Ishikawa (cell line): ENCODE measurements around the gene RAB1B.

ENCODE experiments used
- CEBPB ChIP-seq: IDR thresholded peaks from 2 replicates; pipeline ENCODE4 v1.6.1; 2012
- EGR1 ChIP-seq: IDR thresholded peaks from 2 replicates; pipeline ENCODE4 v1.6.1; 2012
- EP300 ChIP-seq: IDR thresholded peaks from 2 replicates; pipeline ENCODE4 v1.6.1; 2012; ENCODE audit warnings: borderline replicate concordance
- MAX ChIP-seq: IDR thresholded peaks from 2 replicates; pipeline ENCODE4 v1.6.1; 2012
- NFIC ChIP-seq: IDR thresholded peaks from 2 replicates; pipeline ENCODE4 v1.6.1; 2012
- RAD21 ChIP-seq: IDR thresholded peaks from 2 replicates; pipeline ENCODE4 v1.6.1; 2012; ENCODE audit warnings: low read depth
- REST ChIP-seq: IDR thresholded peaks from 2 replicates; pipeline ENCODE4 v1.6.1; 2012; ENCODE audit warnings: low read depth, mild to moderate bottlenecking
- TAF1 ChIP-seq: IDR thresholded peaks from 2 replicates; pipeline ENCODE4 v1.6.1; 2012; ENCODE audit warnings: low read depth, mild to moderate bottlenecking
- TCF12 ChIP-seq: IDR thresholded peaks from 2 replicates; pipeline ENCODE4 v1.6.1; 2012; ENCODE audit warnings: low read depth
- TEAD4 ChIP-seq: IDR thresholded peaks from 2 replicates; pipeline ENCODE4 v1.6.1; 2012
- USF1 ChIP-seq: IDR thresholded peaks from 2 replicates; pipeline ENCODE4 v1.6.1; 2012
- YY1 ChIP-seq: IDR thresholded peaks from 2 replicates; pipeline ENCODE4 v1.6.1; 2012; ENCODE audit warnings: low read depth
- ZBTB7A ChIP-seq: IDR thresholded peaks from 2 replicates; pipeline ENCODE4 v1.6.1; 2012; ENCODE audit warnings: low read depth

- no peak for TF ChIP-seq ZBTB7A
- TF ChIP-seq MAX = no peak
- no peak for TF ChIP-seq EP300
- TF ChIP-seq RAD21 = no peak
- TF ChIP-seq REST = no peak
- no peak for TF ChIP-seq EGR1
- no peak for TF ChIP-seq YY1
- TF ChIP-seq CEBPB = no peak
- no peak for TF ChIP-seq USF1
- TF ChIP-seq TEAD4 = no peak
- no peak for TF ChIP-seq NFIC
- TF ChIP-seq TAF1 = no peak
- no peak for TF ChIP-seq TCF12
These were observed 24.5 kb upstream of the RAB1B start for GRCh38 chr11:66243782-66244535.
